ENCODE results near the gene CCNF. TPM values are rescaled to one million over a fixed set of nuclear protein-coding genes. Genes with fewer than 3 reads are reported as not detected.

The CCNF gene
- total RNA-seq, 2 donors from 2014 or later, result 50.8 to 58.9 TPM

DNA sequence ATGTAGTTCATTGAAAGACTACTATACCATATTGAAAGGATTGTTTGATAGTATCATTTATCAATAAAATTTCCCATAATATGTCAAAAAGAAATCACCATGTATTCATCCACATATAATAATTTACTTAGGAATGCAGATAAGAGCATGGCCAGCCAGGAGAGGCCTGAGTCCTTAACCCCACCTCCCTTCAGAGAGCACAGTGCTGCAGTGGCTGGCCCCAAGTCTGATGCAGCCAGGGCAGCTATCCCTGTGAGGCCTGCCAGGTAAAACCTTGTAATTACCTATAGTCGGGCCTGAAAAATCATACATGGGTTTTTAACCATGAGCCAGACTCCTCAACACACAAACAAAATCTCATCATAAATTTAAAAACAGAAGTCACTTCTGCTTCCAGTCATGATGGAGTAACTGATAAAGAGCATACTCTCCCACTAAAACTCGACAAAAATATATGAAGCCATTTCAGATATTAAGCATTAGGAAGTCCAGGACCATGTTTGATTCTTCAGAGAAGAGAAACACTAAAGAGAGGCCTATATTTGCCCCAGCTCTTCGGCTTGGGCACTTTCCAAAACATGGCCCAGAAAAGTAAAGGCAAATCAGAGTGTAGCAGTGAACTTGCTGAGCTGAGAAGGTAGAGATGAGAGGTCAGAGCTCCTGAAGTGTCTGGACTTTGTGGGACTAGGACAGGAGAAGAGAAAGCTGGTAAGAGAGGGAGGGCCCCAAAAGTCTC, 40.9 kb upstream of the CCNF start:
- Histone ChIP-seq H3K4me1 (ENCODE audit: control insufficient read depth, insufficient read depth, low read length) (no peaks in the 10 kb centered on the region), H3K9me3 (ENCODE audit: control insufficient read depth, low read length) (peaks cover 6% of the 10 kb centered on the region), H3K36me3 (ENCODE audit: control insufficient read depth, insufficient read depth, low read length) (no peaks in the 10 kb centered on the region), H3K27me3 (ENCODE audit: control insufficient read depth, insufficient read depth, low read length, poor library complexity, severe bottlenecking) (no peaks in the 10 kb centered on the region), H3K4me3 (ENCODE audit: low read length) (no peak overlapping the region), H3K9ac (ENCODE audit: extremely low read depth, low read length, poor library complexity, severe bottlenecking) (no peak overlapping the region), H3K27ac (ENCODE audit: low read depth, low read length) (no peak overlapping the region)
- Mint-ChIP-seq H3K27ac (no peak overlapping the region), H3K36me3 (ENCODE audit: low read depth) (no peaks in the 10 kb centered on the region), H3K4me3 (no peak overlapping the region), H3K9me3 (peaks cover 17% of the 10 kb centered on the region), H3K4me1 (no peaks in the 10 kb centered on the region), H3K27me3 (ENCODE audit: insufficient read depth) (no peaks in the 10 kb centered on the region)
- WGBS, 2 experiments (ENCODE audit: insufficient coverage in 1 of 2, insufficient read length in 1 of 2), result 80 to 87% methylated on average over 3 of the region's 3 CpGs
- no peak for DNase-seq
- no peak for TF ChIP-seq CTCF (conservative IDR thresholded peaks at IDR 0.05)

GRCh38 chr16:2388875-2389433, 40.3 kb upstream of the CCNF start:
- Histone ChIP-seq H3K9ac (ENCODE audit: extremely low read depth, low read length, poor library complexity, severe bottlenecking) (no peak overlapping the region), H3K4me3 (ENCODE audit: low read length) (no peak overlapping the region), H3K4me1 (ENCODE audit: control insufficient read depth, insufficient read depth, low read length) (no peaks in the 10 kb centered on the region), H3K36me3 (ENCODE audit: control insufficient read depth, insufficient read depth, low read length) (no peaks in the 10 kb centered on the region), H3K27ac (ENCODE audit: low read depth, low read length) (no peak overlapping the region), H3K27me3 (ENCODE audit: control insufficient read depth, insufficient read depth, low read length, poor library complexity, severe bottlenecking) (no peaks in the 10 kb centered on the region), H3K9me3 (ENCODE audit: control insufficient read depth, low read length) (peaks cover 6% of the 10 kb centered on the region)
- no peak overlapping the region for H3K4me3 Mint-ChIP-seq
- DNase-seq, result no peak
- no peak for TF ChIP-seq CTCF (conservative IDR thresholded peaks at IDR 0.05)
- no peaks in the 10 kb centered on the region for H3K4me1 Mint-ChIP-seq
- no peaks in the 10 kb centered on the region for H3K27me3 Mint-ChIP-seq (ENCODE audit: insufficient read depth)
- peaks cover 17% of the 10 kb centered on the region for H3K9me3 Mint-ChIP-seq
- 86% methylated on average over 2 of the region's 2 CpGs; no CpG with 5 or more reads in 1 of the 2 experiments for WGBS, 2 experiments (ENCODE audit: insufficient coverage in 1 of 2, insufficient read length in 1 of 2)
- H3K36me3 Mint-ChIP-seq (ENCODE audit: low read depth), result no peaks in the 10 kb centered on the region
- H3K27ac Mint-ChIP-seq, result no peak overlapping the region

DNA sequence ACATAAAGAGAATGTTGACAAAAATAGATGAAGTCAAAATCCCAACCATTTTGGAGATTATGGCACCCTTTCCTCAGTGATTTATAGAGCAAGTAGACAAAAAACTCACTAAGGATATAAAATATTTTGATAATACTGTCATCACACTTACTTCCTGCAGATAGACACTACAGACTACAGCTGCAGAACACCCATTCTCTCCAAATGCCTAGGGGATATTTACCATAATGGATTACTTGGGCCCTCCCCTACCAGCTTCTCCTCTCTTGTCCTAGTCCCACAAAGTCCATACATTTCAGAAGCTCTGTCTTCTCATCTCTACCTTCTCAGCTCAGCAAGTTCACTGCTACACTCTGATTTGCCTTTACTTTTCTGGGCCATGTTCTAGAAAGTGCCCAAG, 37.2 kb upstream of the CCNF start:
- Mint-ChIP-seq H3K4me1 (no peaks in the 10 kb centered on the region), H3K4me3 (no peak overlapping the region), H3K9me3 (peaks cover 17% of the 10 kb centered on the region), H3K36me3 (ENCODE audit: low read depth) (no peaks in the 10 kb centered on the region), H3K27me3 (ENCODE audit: insufficient read depth) (no peaks in the 10 kb centered on the region), H3K27ac (no peak overlapping the region)
- Histone ChIP-seq H3K9ac (ENCODE audit: extremely low read depth, low read length, poor library complexity, severe bottlenecking) (no peak overlapping the region), H3K27me3 (ENCODE audit: control insufficient read depth, insufficient read depth, low read length, poor library complexity, severe bottlenecking) (no peaks in the 10 kb centered on the region), H3K9me3 (ENCODE audit: control insufficient read depth, low read length) (peaks cover 6% of the 10 kb centered on the region), H3K27ac (ENCODE audit: low read depth, low read length) (no peak overlapping the region), H3K4me1 (ENCODE audit: control insufficient read depth, insufficient read depth, low read length) (no peaks in the 10 kb centered on the region), H3K36me3 (ENCODE audit: control insufficient read depth, insufficient read depth, low read length) (no peaks in the 10 kb centered on the region), H3K4me3 (ENCODE audit: low read length) (no peak overlapping the region)
- TF ChIP-seq CTCF (conservative IDR thresholded peaks at IDR 0.05), result no peak
- no peak for DNase-seq

Data from endodermal cell (in vitro differentiated cells).